Neural progenitor cell (in vitro differentiated cells): ENCODE measurements around the gene PGK1.

Experiments
- CTCF ChIP-seq: fragments of 200-600 bp; sonication (generic); IDR thresholded peaks from 2 replicates; pipeline ENCODE4 v1.5.1; 2017; ENCODE audit warnings: antibody characterized with exemption, mild to moderate bottlenecking
- EZH2 ChIP-seq: fragments of 200-600 bp; sonication (generic); IDR thresholded peaks from 2 replicates; pipeline ENCODE4 v1.6.1; 2017; ENCODE audit warnings: antibody characterized with exemption, mild to moderate bottlenecking, moderate library complexity

GRCh38 chrX:78092296-78092695, 11.8 kb upstream of the PGK1 start:
- TF ChIP-seq CTCF (peak; percentile 50), EZH2 (no peak)
